ENCODE data around the gene CHST3. TPM values are rescaled to one million over a fixed set of nuclear protein-coding genes. Genes with fewer than 3 reads are reported as not detected.
A peak's percentile ranks its signal among the peaks of the same experiment; 100 is the strongest.

Gene CHST3
- total and polyA plus RNA-seq, 9 of the 15 experiments (the other 6 are each of a cell fraction or from before 2014, with no cell fraction given), result 0.01 to 1.3 (median 0.15) TPM

- no peak for TF ChIP-seq SAP30 (IDR thresholded peaks at IDR 0.05; ENCODE audit: borderline replicate concordance, insufficient read depth, low read depth, low read length, poor library complexity, severe bottlenecking)
- TF ChIP-seq TOE1 (IDR thresholded peaks at IDR 0.05; ENCODE audit: borderline replicate concordance), result no peak
- no peak for TF ChIP-seq TOE1 (CRISPR knock-in tag; IDR thresholded peaks at IDR 0.05; ENCODE audit: borderline replicate concordance, low read depth)
- no peak for TF ChIP-seq ZKSCAN3 (CRISPR knock-in tag; IDR thresholded peaks at IDR 0.05)
- peak in 1 of 3 experiments; percentile 82; a peak in 2 of 6 replicates for TF ChIP-seq ZBTB11 (CRISPR knock-in tag; IDR thresholded peaks at IDR 0.05)
- no peak for TF ChIP-seq ETV5 (CRISPR knock-in tag; IDR thresholded peaks at IDR 0.05; ENCODE audit: low read depth)
- peak; percentile 75; the same call in 1 of the 2 replicates for TF ChIP-seq TFAP4 (CRISPR knock-in tag; IDR thresholded peaks at IDR 0.05; ENCODE audit: borderline replicate concordance)
- TF ChIP-seq ZNF282 (CRISPR knock-in tag; IDR thresholded peaks at IDR 0.05), result no peak
- TF ChIP-seq MAZ (CRISPR knock-in tag; conservative IDR thresholded peaks at IDR 0.05 in 1 of 2, IDR thresholded peaks at IDR 0.05 in 1 of 2), result 0 out of 4 replicates have a peak, but pooled peaks of 1 of the 2 experiments have one; percentile 29
- TF ChIP-seq PKNOX1 (IDR thresholded peaks at IDR 0.05), result 0 out of 2 replicates have a peak, but pooled peaks have one; percentile 8
- no peak for TF ChIP-seq TFAM (CRISPR knock-in tag; conservative IDR thresholded peaks at IDR 0.05)
- no peak for TF ChIP-seq NR2C1 (IDR thresholded peaks at IDR 0.05)
- no peak for TF ChIP-seq NR2C1 (tag; IDR thresholded peaks at IDR 0.05)
- TF ChIP-seq ZNF512 (tag; IDR thresholded peaks at IDR 0.05), result no peak
- TF ChIP-seq CREM (IDR thresholded peaks at IDR 0.05; ENCODE audit: low read depth), result peak; percentile 16; the same call in 1 of the 2 replicates
- TF ChIP-seq EZH2 (IDR thresholded peaks at IDR 0.05; ENCODE audit: borderline replicate concordance, low read depth, low read length), result no peak
Measured at GRCh38 chr10:72039377-72039776, 75.2 kb downstream of the CHST3 start (continued).

All from K562 (cell line).